Ovary (tissue), 9 donors: ENCODE measurements around the gene CNRIP1. TPM values are rescaled to one million over a fixed set of nuclear protein-coding genes. Genes with fewer than 3 reads are reported as not detected.

Experiments used
- DNase-seq, 5 donors: peaks; one replicate each; pipeline ENCODE4 v3.0.0-alpha.2; 2019 to 2020
- H3K27ac ChIP-seq, 2 donors: fragments of 200-600 bp; one replicate each; pipeline versions ENCODE4 v1.5.1 to v1.8.0; 2019 to 2022
- H3K27me3 ChIP-seq: fragments of 200-600 bp; one replicate; pipeline ENCODE4 v1.8.0; 2022
- H3K36me3 ChIP-seq: fragments of 200-600 bp; sonication (generic); one replicate; pipeline ENCODE4 v1.5.1; 2019
- H3K4me1 ChIP-seq: one replicate; pipeline ENCODE4 v1.8.1; 2013; ENCODE audit warnings: mild to moderate bottlenecking, moderate library complexity; ENCODE audit not compliant: insufficient read depth
- H3K4me3 ChIP-seq: fragments of 200-600 bp; sonication (generic); one replicate; pipeline ENCODE4 v1.5.1; 2017
- H3K9me3 ChIP-seq, 2 donors: fragments of 200-600 bp in 1 of 2; sonication (generic) in 1 of 2; one replicate each; pipeline versions ENCODE4 v1.5.1 to v1.8.1; 2013 to 2019; ENCODE audit warnings: mild to moderate bottlenecking in 1 of 2, moderate library complexity in 1 of 2
- CTCF ChIP-seq, 3 donors: fragments of 450-650 bp in 2 of 3; fragments of 200-600 bp in 1 of 3; IDR thresholded peaks; one replicate each; pipeline versions ENCODE4 v1.5.1 to v1.8.0; 2016 to 2022; ENCODE audit warnings: antibody characterized with exemption in 3 of 3, mild to moderate bottlenecking in 1 of 3
- EP300 ChIP-seq: sonication (generic); formaldehyde crosslinking; IDR thresholded peaks from one replicate; pipeline ENCODE4 v1.6.1; 2017; ENCODE audit warnings: antibody characterized with exemption
- POLR2A ChIP-seq: fragments of 450-650 bp; IDR thresholded peaks from one replicate; pipeline ENCODE4 v1.6.1; 2017; ENCODE audit warnings: antibody characterized with exemption, mild to moderate bottlenecking, moderate library complexity
- WGBS, 3 donors: extraction: QIAGEN DNeasy Blood & Tissue Kit in 1 of 3; methylation state at CpG; one replicate each; pipeline versions ENCODE4 v1.1.5 to v1.1.7; 2013 to 2017; 5-methylcytosine and 5-hydroxymethylcytosine counted together
- intact Hi-C, 4 donors: fragments of 100-400 bp; cut with DNase I; formaldehyde crosslinking; loops; one replicate each; pipeline versions ENCODE4 v1.11.0 to v1.15.1; 2022 to 2023
- polyA plus RNA-seq, 2 donors: library from polyadenylated mRNA; stranded (reverse); fragments of 200-250 nt in 1 of 2; fragments of 350-450 nt in 1 of 2; fragmentation: Illumina TruSeq in 1 of 2; extraction: RNeasy Lipid Tissue Mini Kit (QIAGEN cat#74804) in 1 of 2; gene quantifications; one replicate each; pipeline ENCODE4 v1.2.3, GENCODE V29; 2013 to 2014
- total RNA-seq, 7 donors: library from RNA; depleted of rRNA in 2 of 7; stranded (reverse); fragments of >200 nt in 2 of 7; fragmentation: NEBNext Ultra II Directional in 3 of 7; extraction: Animal tissue kit (Norgen Biotek cat#: 25700) in 3 of 7; gene quantifications; one replicate each; pipeline versions ENCODE4 v1.1.0 to v1.2.4, GENCODE V29; 2016 to 2023
- donor health status: DM: no; HTN: no; CAD: no; lungs with moderate emphysema.
- donor health status: DM: no; HTN: no; CAD: no.
- donor health status: Bipolar disorder and iron deficiency.
- donor health status: DM: yes; HTN: yes; CAD: no.
- donor health status: DM: no; HTN: no; CAD: no.
- donor health status: DM: yes; HTN: yes; CAD: no.

CNRIP1 gene
- total and polyA plus RNA-seq, 9 donors = 29.8 to 95.5 (median 50.2) TPM

- Histone ChIP-seq H3K27ac (no peak overlapping the region), H3K27me3 (no peaks in the 10 kb centered on the region), H3K4me3 (no peak overlapping the region), H3K9me3 (no peaks in the 10 kb centered on the region), H3K4me1 (no peaks in the 10 kb centered on the region), H3K36me3 (no peaks in the 10 kb centered on the region)
- intact Hi-C loops = loop anchor here in 1 of 4 donors (5.0 kb wide), 1 partner anchor 139 kb away; no protein-coding TSS in a partner anchor
- WGBS, 3 donors = 93 to 98% (median 95%) methylated on average over 1 of the region's 1 CpG
- no peak for DNase-seq
- TF ChIP-seq POLR2A (no peak), CTCF (IDR thresholded peaks at IDR 0.05) (no peak), EP300 (no peak)
Measured at GRCh38 chr2:68266655-68267054, 53.1 kb downstream of the CNRIP1 start.

- intact Hi-C loops = no loop called here
- no peaks in the 10 kb centered on the region for H3K36me3 ChIP-seq
- no peak overlapping the region for H3K4me3 ChIP-seq
- DNase-seq = no peak
- no peaks in the 10 kb centered on the region for H3K4me1 ChIP-seq
- no peaks in the 10 kb centered on the region for H3K27me3 ChIP-seq
- TF ChIP-seq CTCF (IDR thresholded peaks at IDR 0.05) (no peak), EP300 (no peak), POLR2A (no peak)
- 91 to 94% (median 92%) methylated on average over 2 of the region's 2 CpGs for WGBS, 3 donors
- no peaks in the 10 kb centered on the region for H3K9me3 ChIP-seq
- no peak overlapping the region for H3K27ac ChIP-seq
Measured at GRCh38 chr2:68263632-68264031, 56.1 kb downstream of the CNRIP1 start.

- Histone ChIP-seq H3K27ac (no peak overlapping the region), H3K36me3 (no peaks in the 10 kb centered on the region), H3K9me3 (no peaks in the 10 kb centered on the region), H3K27me3 (no peaks in the 10 kb centered on the region), H3K4me1 (no peaks in the 10 kb centered on the region), H3K4me3 (no peak overlapping the region)
- TF ChIP-seq CTCF (IDR thresholded peaks at IDR 0.05) (no peak), POLR2A (no peak), EP300 (no peak)
- 90 to 93% (median 93%) methylated on average over 2 of the region's 2 CpGs for WGBS, 3 donors
- no peak for DNase-seq
- intact Hi-C loops = no loop called here
Measured at GRCh38 chr2:68258851-68259250, 60.9 kb downstream of the CNRIP1 start.

GRCh38 chr2:68256093-68256450 is 63.7 kb downstream of the CNRIP1 start:
- WGBS, 3 donors = 86 to 97% (median 93%) methylated on average over 1 of the region's 1 CpG
- intact Hi-C loops = no loop called here
- no peak overlapping the region for H3K27ac ChIP-seq
- no peak for DNase-seq
- no peaks in the 10 kb centered on the region for H3K36me3 ChIP-seq
- TF ChIP-seq CTCF (IDR thresholded peaks at IDR 0.05) (no peak), POLR2A (no peak), EP300 (no peak)
- H3K27me3 ChIP-seq = no peaks in the 10 kb centered on the region
- no peak overlapping the region for H3K4me3 ChIP-seq
- H3K9me3 ChIP-seq = no peaks in the 10 kb centered on the region
- H3K4me1 ChIP-seq = no peaks in the 10 kb centered on the region
